Caco-2 (cell line): ENCODE measurements around the gene ITGAD. TPM values are rescaled to one million over a fixed set of nuclear protein-coding genes. Genes with fewer than 3 reads are reported as not detected.

ENCODE experiments used
- BruUV-seq: library from RNA; stranded (reverse); fragments of 400-500 nt; replicated peaks from 2 replicates; lab custom pipeline; 2021; lab: Mats Ljungman, UMichigan
- CTCF ChIA-PET: fragments of 300-600 bp; sonication (Branson Sonifier 250); formaldehyde crosslinking; loops from one replicate; lab custom pipeline; 2022; ENCODE audit warnings: antibody characterized with exemption; lab: Charles Lee
- POLR2A ChIA-PET: fragments of 300-600 bp; sonication (Branson Sonifier 250); formaldehyde crosslinking; loops from one replicate; lab custom pipeline; 2022; ENCODE audit warnings: antibody characterized with exemption; lab: Charles Lee
- DNase-seq, 2 experiments: peaks; one replicate each; pipeline versions ENCODE4 v3.0.0 to v3.0.0-alpha.2; 2020 to 2022
- H3K27me3 ChIP-seq: replicated peaks from 2 replicates; pipeline ENCODE4 v1.6.0; 2011; ENCODE audit warnings: low read length; ENCODE audit not compliant: control insufficient read depth, insufficient read depth
- H3K36me3 ChIP-seq: 2 replicates; pipeline ENCODE4 v1.5.1; 2011; ENCODE audit warnings: low read length; ENCODE audit not compliant: control insufficient read depth, insufficient read depth
- H3K4me1 ChIP-seq: fragments of 250-450 bp; sonication (Bioruptor Pico); 2 replicates; pipeline ENCODE4 v1.5.1; 2020; ENCODE audit warnings: mild to moderate bottlenecking
- H3K4me3 ChIP-seq: 2 replicates; pipeline ENCODE4 v1.5.1; 2011; ENCODE audit warnings: low read depth, mild to moderate bottlenecking, control low read depth, low read length
- H3K9me3 ChIP-seq: fragments of 250-450 bp; sonication (Bioruptor Pico); 2 replicates; pipeline ENCODE4 v1.5.1; 2020; ENCODE audit warnings: mild to moderate bottlenecking, moderate library complexity
- H3K27ac Mint-ChIP-seq: one replicate; pipeline ENCODE4 v1.8.0; 2022; ENCODE audit warnings: mixed read lengths; ENCODE audit not compliant: unreplicated experiment
- H3K27me3 Mint-ChIP-seq: one replicate; pipeline ENCODE4 v1.8.0; 2022; ENCODE audit warnings: mixed read lengths; ENCODE audit not compliant: insufficient read depth, unreplicated experiment
- H3K36me3 Mint-ChIP-seq: one replicate; pipeline ENCODE4 v1.8.0; 2022; ENCODE audit warnings: mild to moderate bottlenecking, mixed read lengths; ENCODE audit not compliant: insufficient read depth, unreplicated experiment
- H3K4me1 Mint-ChIP-seq: one replicate; pipeline ENCODE4 v1.8.0; 2022; ENCODE audit warnings: low read depth, mixed read lengths; ENCODE audit not compliant: unreplicated experiment
- H3K4me3 Mint-ChIP-seq: one replicate; pipeline ENCODE4 v1.8.0; 2022; ENCODE audit warnings: mild to moderate bottlenecking, moderate library complexity, mixed read lengths; ENCODE audit not compliant: unreplicated experiment
- H3K9me3 Mint-ChIP-seq: one replicate; pipeline ENCODE4 v1.8.0; 2022; ENCODE audit warnings: mixed read lengths; ENCODE audit not compliant: unreplicated experiment
- intact Hi-C: fragments of 100-400 bp; cut with micrococcal nuclease; formaldehyde crosslinking; loops from one replicate; pipeline ENCODE4 v1.10.0; 2022; ENCODE audit not compliant: unreplicated experiment
- total RNA-seq: library from RNA; stranded (reverse); gene quantifications from 2 replicates; pipeline ENCODE4 v1.2.3, GENCODE V29; 2022
- TF ChIP-seq, protein P1 (sequence below), 2 experiments: fragments of 200-600 bp in 1 of 2; IDR thresholded peaks; 1 replicate in 1 of 2; 2 replicates in 1 of 2; pipeline versions ENCODE4 v1.5.1 to v1.8.0; 2011 to 2022; ENCODE audit warnings: antibody characterized with exemption in 1 of 2, control low read depth in 1 of 2, inconsistent platforms in 1 of 2, low read depth in 1 of 2, low read length in 1 of 2, mild to moderate bottlenecking in 1 of 2, moderate library complexity in 1 of 2; ENCODE audit not compliant: insufficient read depth in 1 of 2, severe bottlenecking in 1 of 2, unreplicated experiment in 1 of 2

Gene ITGAD
- total RNA-seq, 1 experiment from 2014 or later = not detected

DNA sequence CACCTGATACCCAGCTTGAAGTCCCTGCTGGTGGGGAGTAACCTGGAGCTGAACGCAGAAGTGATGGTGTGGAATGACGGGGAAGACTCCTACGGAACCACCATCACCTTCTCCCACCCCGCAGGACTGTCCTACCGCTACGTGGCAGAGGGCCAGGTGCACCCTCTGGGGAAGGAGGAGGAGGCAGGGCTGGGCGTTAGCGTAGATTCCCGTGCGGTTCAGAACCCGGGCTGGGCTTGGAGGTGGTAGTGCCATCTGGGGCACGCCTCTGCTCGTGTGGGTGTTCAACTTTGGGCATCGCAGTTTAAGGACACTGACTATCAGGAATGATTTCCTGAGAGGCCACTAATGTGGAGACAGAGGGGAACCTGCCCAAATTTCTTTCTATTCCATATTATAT is 19.9 kb upstream of the ITGAD start:
- no peaks in the 10 kb centered on the region for H3K4me1 Mint-ChIP-seq
- POLR2A ChIA-PET = no interaction called here
- H3K27ac Mint-ChIP-seq = no peak overlapping the region
- no TSS peak for BruUV-seq
- no peak for DNase-seq
- H3K36me3 ChIP-seq = no peaks in the 10 kb centered on the region
- H3K9me3 ChIP-seq = no peaks in the 10 kb centered on the region
- TF ChIP-seq, protein P1, sequence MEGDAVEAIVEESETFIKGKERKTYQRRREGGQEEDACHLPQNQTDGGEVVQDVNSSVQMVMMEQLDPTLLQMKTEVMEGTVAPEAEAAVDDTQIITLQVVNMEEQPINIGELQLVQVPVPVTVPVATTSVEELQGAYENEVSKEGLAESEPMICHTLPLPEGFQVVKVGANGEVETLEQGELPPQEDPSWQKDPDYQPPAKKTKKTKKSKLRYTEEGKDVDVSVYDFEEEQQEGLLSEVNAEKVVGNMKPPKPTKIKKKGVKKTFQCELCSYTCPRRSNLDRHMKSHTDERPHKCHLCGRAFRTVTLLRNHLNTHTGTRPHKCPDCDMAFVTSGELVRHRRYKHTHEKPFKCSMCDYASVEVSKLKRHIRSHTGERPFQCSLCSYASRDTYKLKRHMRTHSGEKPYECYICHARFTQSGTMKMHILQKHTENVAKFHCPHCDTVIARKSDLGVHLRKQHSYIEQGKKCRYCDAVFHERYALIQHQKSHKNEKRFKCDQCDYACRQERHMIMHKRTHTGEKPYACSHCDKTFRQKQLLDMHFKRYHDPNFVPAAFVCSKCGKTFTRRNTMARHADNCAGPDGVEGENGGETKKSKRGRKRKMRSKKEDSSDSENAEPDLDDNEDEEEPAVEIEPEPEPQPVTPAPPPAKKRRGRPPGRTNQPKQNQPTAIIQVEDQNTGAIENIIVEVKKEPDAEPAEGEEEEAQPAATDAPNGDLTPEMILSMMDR (IDR thresholded peaks at IDR 0.05; ENCODE audit: insufficient read depth in 1 of 2, low read depth in 1 of 2, low read length in 1 of 2, severe bottlenecking in 1 of 2, unreplicated experiment in 1 of 2) = no peak
- intact Hi-C loops = no loop called here
- H3K27me3 ChIP-seq = no peaks in the 10 kb centered on the region
- H3K27me3 Mint-ChIP-seq = peaks cover 8% of the 10 kb centered on the region
- H3K36me3 Mint-ChIP-seq = no peaks in the 10 kb centered on the region
- no peaks in the 10 kb centered on the region for H3K9me3 Mint-ChIP-seq
- no peak overlapping the region for H3K4me3 ChIP-seq
- H3K4me3 Mint-ChIP-seq = no peak overlapping the region
- H3K4me1 ChIP-seq = no peaks in the 10 kb centered on the region
- CTCF ChIA-PET = no interaction called here

DNA sequence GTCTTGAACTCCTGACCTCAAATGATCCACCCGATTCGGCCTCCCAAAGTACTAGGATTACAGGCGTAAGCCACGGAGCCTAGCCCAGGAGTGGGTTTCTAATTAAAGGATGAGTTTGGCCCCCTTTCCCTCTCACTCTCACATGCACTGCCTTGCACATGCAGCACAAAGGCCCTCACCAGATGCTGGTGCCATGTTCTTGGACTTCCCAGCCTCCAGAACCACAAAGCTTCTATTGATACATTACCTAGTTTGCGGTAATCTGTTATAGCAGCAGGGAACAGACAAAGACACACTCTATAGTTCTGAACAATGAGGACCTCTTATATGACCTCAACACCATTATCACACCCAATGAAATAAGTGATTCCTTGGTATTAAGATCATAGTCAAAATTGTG is 17.9 kb upstream of the ITGAD start:
- intact Hi-C loops = no loop called here
- H3K27ac Mint-ChIP-seq = no peak overlapping the region
- Histone ChIP-seq H3K4me3 (no peak overlapping the region), H3K27me3 (no peaks in the 10 kb centered on the region), H3K36me3 (no peaks in the 10 kb centered on the region), H3K4me1 (no peaks in the 10 kb centered on the region), H3K9me3 (no peaks in the 10 kb centered on the region)
- no peak overlapping the region for H3K4me3 Mint-ChIP-seq
- H3K27me3 Mint-ChIP-seq = peaks cover 8% of the 10 kb centered on the region
- TF ChIP-seq, protein P1 (IDR thresholded peaks at IDR 0.05; ENCODE audit: insufficient read depth in 1 of 2, low read depth in 1 of 2, low read length in 1 of 2, severe bottlenecking in 1 of 2, unreplicated experiment in 1 of 2) = no peak
- H3K4me1 Mint-ChIP-seq = no peaks in the 10 kb centered on the region
- H3K36me3 Mint-ChIP-seq = no peaks in the 10 kb centered on the region
- no TSS peak for BruUV-seq
- H3K9me3 Mint-ChIP-seq = no peaks in the 10 kb centered on the region
- CTCF ChIA-PET = no interaction called here
- no peak for DNase-seq
- POLR2A ChIA-PET = no interaction called here

DNA sequence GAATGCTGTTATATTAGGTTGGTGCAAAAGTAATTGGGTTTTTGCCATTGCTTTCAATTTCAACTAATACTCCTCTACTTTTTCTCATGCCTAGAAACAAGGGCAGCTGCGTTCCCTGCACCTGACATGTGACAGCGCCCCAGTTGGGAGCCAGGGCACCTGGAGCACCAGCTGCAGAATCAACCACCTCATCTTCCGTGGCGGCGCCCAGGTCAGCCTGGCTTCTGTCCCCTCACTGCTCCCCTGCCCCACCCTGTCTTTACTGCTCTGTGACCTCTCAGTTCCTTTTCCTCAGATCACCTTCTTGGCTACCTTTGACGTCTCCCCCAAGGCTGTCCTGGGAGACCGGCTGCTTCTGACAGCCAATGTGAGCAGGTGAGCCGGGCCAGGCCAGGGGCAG is 16.4 kb upstream of the ITGAD start:
- ChIA-PET CTCF (no interaction called here), POLR2A (no interaction called here)
- no peak overlapping the region for H3K4me3 Mint-ChIP-seq
- no peaks in the 10 kb centered on the region for H3K9me3 Mint-ChIP-seq
- no peak for DNase-seq
- H3K9me3 ChIP-seq = no peaks in the 10 kb centered on the region
- TF ChIP-seq, protein P1 (IDR thresholded peaks at IDR 0.05; ENCODE audit: insufficient read depth in 1 of 2, low read depth in 1 of 2, low read length in 1 of 2, severe bottlenecking in 1 of 2, unreplicated experiment in 1 of 2) = no peak
- no peaks in the 10 kb centered on the region for H3K4me1 Mint-ChIP-seq
- no peaks in the 10 kb centered on the region for H3K36me3 Mint-ChIP-seq
- no peak overlapping the region for H3K4me3 ChIP-seq
- H3K27ac Mint-ChIP-seq = no peak overlapping the region
- no TSS peak for BruUV-seq
- H3K27me3 Mint-ChIP-seq = peaks cover 8% of the 10 kb centered on the region
- no peaks in the 10 kb centered on the region for H3K36me3 ChIP-seq
- no peaks in the 10 kb centered on the region for H3K4me1 ChIP-seq
- no peaks in the 10 kb centered on the region for H3K27me3 ChIP-seq
- intact Hi-C loops = no loop called here
